HEK293 (cell line): ENCODE measurements around the gene ZNF514.
A peak's percentile ranks its signal among the peaks of the same experiment; 100 is the strongest.

ENCODE experiments used
- CTCF ChIA-PET: fragments of 350-600 bp; formaldehyde crosslinking; extraction: SDS; loops from one replicate; lab custom pipeline; 2021; ENCODE audit warnings: antibody characterized with exemption; lab: Yijun Ruan, JAX
- POLR2A ChIA-PET: fragments of 300-600 bp; formaldehyde crosslinking; extraction: SDS; loops from one replicate; lab custom pipeline; 2020; ENCODE audit warnings: antibody characterized with exemption, inconsistent platforms; lab: Yijun Ruan, JAX
- H3K27ac ChIP-seq: fragments of 200-500 bp; sonication (Bioruptor generic); 2 replicates; pipeline ENCODE4 v1.5.1; 2014; ENCODE audit warnings: low read depth, low read length, control low read depth, inconsistent platforms; ENCODE audit errors: extremely low read depth
- H3K36me3 ChIP-seq, 2 experiments: fragments of 200-500 bp in 1 of 2; sonication (Bioruptor generic) in 1 of 2; 1 replicate in 1 of 2; 2 replicates in 1 of 2; pipeline ENCODE4 v1.5.1; 2014 to 2017; ENCODE audit warnings: inconsistent platforms in 2 of 2, low read length in 2 of 2; ENCODE audit not compliant: control insufficient read depth in 2 of 2, insufficient read depth in 1 of 2
- H3K4me1 ChIP-seq: fragments of 200-500 bp; sonication (Bioruptor generic); 2 replicates; pipeline ENCODE4 v1.5.1; 2014; ENCODE audit warnings: mild to moderate bottlenecking, low read length, inconsistent platforms; ENCODE audit not compliant: control insufficient read depth, insufficient read depth
- H3K4me3 ChIP-seq: 2 replicates; pipeline ENCODE4 v1.5.1; 2011; ENCODE audit warnings: low read depth, mild to moderate bottlenecking, control low read depth, low read length, moderate library complexity
- H3K9me3 ChIP-seq: fragments of 200-500 bp; sonication (Bioruptor generic); 2 replicates; pipeline ENCODE4 v1.5.1; 2014; ENCODE audit warnings: low read depth, low read length, inconsistent platforms; ENCODE audit not compliant: control insufficient read depth, insufficient read depth
- AEBP2 ChIP-seq: fragments of 450-650 bp; formaldehyde crosslinking; IDR thresholded peaks from 2 replicates; pipeline ENCODE4 v1.5.1; 2016; ENCODE audit warnings: missing biosample characterization, missing genetic modification characterization, borderline replicate concordance
- KLF8 ChIP-seq: fragments of 450-650 bp; formaldehyde crosslinking; IDR thresholded peaks from 2 replicates; pipeline ENCODE4 v1.5.1; 2016; ENCODE audit warnings: missing biosample characterization, missing genetic modification characterization
- KLF9 ChIP-seq: fragments of 450-650 bp; formaldehyde crosslinking; IDR thresholded peaks from 2 replicates; pipeline ENCODE4 v1.5.1; 2016; ENCODE audit warnings: missing biosample characterization, missing genetic modification characterization, low read depth
- PATZ1 ChIP-seq: fragments of 450-650 bp; formaldehyde crosslinking; IDR thresholded peaks from 2 replicates; pipeline ENCODE4 v1.5.1; 2016; ENCODE audit warnings: missing biosample characterization, missing genetic modification characterization
- TSHZ1 ChIP-seq: fragments of 450-650 bp; formaldehyde crosslinking; IDR thresholded peaks from 2 replicates; pipeline ENCODE4 v1.5.1; 2016; ENCODE audit warnings: missing biosample characterization, missing genetic modification characterization, borderline replicate concordance
- ZBTB17 ChIP-seq: fragments of 450-650 bp; formaldehyde crosslinking; IDR thresholded peaks from 2 replicates; pipeline ENCODE4 v1.5.1; 2016; ENCODE audit warnings: missing biosample characterization, missing genetic modification characterization
- ZBTB26 ChIP-seq: fragments of 450-650 bp; formaldehyde crosslinking; optimal IDR thresholded peaks from 2 replicates; pipeline ENCODE3; 2016; ENCODE audit warnings: missing biosample characterization, mild to moderate bottlenecking, missing genetic modification characterization
- ZBTB8A ChIP-seq: fragments of 450-650 bp; formaldehyde crosslinking; IDR thresholded peaks from 2 replicates; pipeline ENCODE4 v1.5.1; 2016; ENCODE audit warnings: missing biosample characterization, missing genetic modification characterization
- ZNF140 ChIP-seq: fragments of 450-650 bp; formaldehyde crosslinking; IDR thresholded peaks from 2 replicates; pipeline ENCODE4 v1.5.1; 2016; ENCODE audit warnings: missing biosample characterization, missing genetic modification characterization
- ZNF155 ChIP-seq: fragments of 450-650 bp; formaldehyde crosslinking; IDR thresholded peaks from 2 replicates; pipeline ENCODE4 v1.5.1; 2016; ENCODE audit warnings: missing biosample characterization, missing genetic modification characterization
- ZNF174 ChIP-seq: fragments of 450-650 bp; formaldehyde crosslinking; IDR thresholded peaks from 2 replicates; pipeline ENCODE4 v1.5.0; 2017; ENCODE audit warnings: missing biosample characterization, mild to moderate bottlenecking, missing genetic modification characterization
- ZNF214 ChIP-seq: fragments of 450-650 bp; formaldehyde crosslinking; IDR thresholded peaks from 2 replicates; pipeline ENCODE4 v1.5.1; 2017; ENCODE audit warnings: missing biosample characterization, mild to moderate bottlenecking, missing genetic modification characterization, borderline replicate concordance
- ZNF335 ChIP-seq: fragments of 450-650 bp; formaldehyde crosslinking; conservative IDR thresholded peaks from 2 replicates; pipeline ENCODE4 v1.5.1; 2016; ENCODE audit warnings: missing biosample characterization, missing genetic modification characterization
- ZNF350 ChIP-seq: fragments of 450-650 bp; formaldehyde crosslinking; IDR thresholded peaks from 2 replicates; pipeline ENCODE4 v1.5.0; 2017; ENCODE audit warnings: missing biosample characterization, mild to moderate bottlenecking, missing genetic modification characterization
- ZNF366 ChIP-seq: fragments of 450-650 bp; formaldehyde crosslinking; conservative IDR thresholded peaks from 2 replicates; pipeline ENCODE4 v1.5.1; 2016; ENCODE audit warnings: missing biosample characterization, missing genetic modification characterization
- ZNF488 ChIP-seq: fragments of 450-650 bp; formaldehyde crosslinking; IDR thresholded peaks from 2 replicates; pipeline ENCODE4 v1.5.1; 2016; ENCODE audit warnings: missing biosample characterization, missing genetic modification characterization
- ZNF548 ChIP-seq: fragments of 450-650 bp; formaldehyde crosslinking; IDR thresholded peaks from 2 replicates; pipeline ENCODE4 v1.5.1; 2016; ENCODE audit warnings: missing biosample characterization, missing genetic modification characterization
- ZNF600 ChIP-seq: fragments of 450-650 bp; formaldehyde crosslinking; IDR thresholded peaks from 2 replicates; pipeline ENCODE4 v1.5.1; 2016; ENCODE audit warnings: missing biosample characterization, missing genetic modification characterization
- ZNF677 ChIP-seq: fragments of 450-650 bp; IDR thresholded peaks from 2 replicates; pipeline ENCODE4 v1.5.0; 2018; ENCODE audit warnings: missing biosample characterization, mild to moderate bottlenecking, missing genetic modification characterization, moderate library complexity
- ZNF830 ChIP-seq: fragments of 450-650 bp; IDR thresholded peaks from 2 replicates; pipeline ENCODE4 v1.5.0; 2018; ENCODE audit warnings: missing biosample characterization, missing genetic modification characterization, low read depth, mild to moderate bottlenecking, moderate library complexity
- ZSCAN30 ChIP-seq: fragments of 450-650 bp; IDR thresholded peaks from 2 replicates; pipeline ENCODE4 v1.5.1; 2018; ENCODE audit warnings: missing biosample characterization, mild to moderate bottlenecking, missing genetic modification characterization, moderate library complexity
- ZSCAN5A ChIP-seq: fragments of 450-650 bp; formaldehyde crosslinking; IDR thresholded peaks from 2 replicates; pipeline ENCODE4 v1.5.1; 2016; ENCODE audit warnings: missing biosample characterization, missing genetic modification characterization

Gene ZNF514

GRCh38 chr2:95159690-95160449 lies at the start of gene ZNF514:
ZNF514 (minus strand) TSS chr2:95159848; CDS start chr2:95153253, 6,595 bp downstream.
- CTCF ChIA-PET = interaction anchor here (1.0 kb wide), 1 partner anchor 45 kb away, joined by 3 read pairs; no protein-coding TSS in a partner anchor
- TF ChIP-seq ZNF335 (tag by site-specific recombination) = peak; percentile 71
- TF ChIP-seq ZNF600 (tag by site-specific recombination) = no peak
- TF ChIP-seq PATZ1 (tag by site-specific recombination) = no peak
- TF ChIP-seq ZNF677 (tag by site-specific recombination) = peak; percentile 87
- TF ChIP-seq ZSCAN5A = no peak
- TF ChIP-seq KLF9 (tag by site-specific recombination) = peak; percentile 32; the same call in 1 of the 2 replicates
- peak; percentile 61 for TF ChIP-seq ZBTB26 (tag by site-specific recombination)
- peaks cover 0 to 41% of the 10 kb centered on the region in 2 experiments; a peak in 2 of 3 replicates for H3K36me3 ChIP-seq
- H3K4me1 ChIP-seq = no peaks in the 10 kb centered on the region
- peak within 1 kb of the TSS; percentile 60 for H3K27ac ChIP-seq
- POLR2A ChIA-PET = interaction anchor here (0.5 to 1.4 kb wide), 3 partner anchors 8 to 103 kb away, joined by 3 to 4 read pairs (median 3); no protein-coding TSS in a partner anchor
- no peaks in the 10 kb centered on the region for H3K9me3 ChIP-seq
- peak within 1 kb of the TSS; percentile 61 for H3K4me3 ChIP-seq

GRCh38 chr2:95208106-95208505 lies 48.5 kb upstream of the ZNF514 start:
- H3K27ac ChIP-seq = no peak overlapping the region
- H3K36me3 ChIP-seq = peaks cover 0 to 43% of the 10 kb centered on the region in 2 experiments; a peak in 1 of 3 replicates
- peak overlapping the region; percentile 64; the same call in 1 of the 2 replicates for H3K4me3 ChIP-seq
- no peaks in the 10 kb centered on the region for H3K4me1 ChIP-seq
- H3K9me3 ChIP-seq = no peaks in the 10 kb centered on the region
- CTCF ChIA-PET = no interaction called here
- POLR2A ChIA-PET = no interaction called here
- no peak for TF ChIP-seq ZNF366 (tag by site-specific recombination)
- TF ChIP-seq ZNF488 = no peak
- no peak for TF ChIP-seq ZNF548 (tag by site-specific recombination)
- TF ChIP-seq ZBTB17 (tag by site-specific recombination) = no peak
- no peak for TF ChIP-seq ZNF214 (tag by site-specific recombination)
- no peak for TF ChIP-seq ZSCAN30
- no peak for TF ChIP-seq ZBTB8A (tag by site-specific recombination)
- TF ChIP-seq ZNF155 = no peak
- no peak for TF ChIP-seq TSHZ1 (tag by site-specific recombination)
- TF ChIP-seq ZNF830 = no peak
- TF ChIP-seq ZNF174 (tag by site-specific recombination) = no peak
- no peak for TF ChIP-seq ZNF350
- TF ChIP-seq KLF8 = no peak
- TF ChIP-seq ZNF140 (tag by site-specific recombination) = no peak
- no peak for TF ChIP-seq AEBP2 (tag by site-specific recombination)
